Left renal pelvis (tissue), 4 donors: ENCODE measurements around the gene MSRB2. TPM values are rescaled to one million over a fixed set of nuclear protein-coding genes. Genes with fewer than 3 reads are reported as not detected.
"Not testable (repeated sequence)": the region's sequence is repeated elsewhere in the genome, so short reads cannot be mapped to it uniquely, and the experiment has no call there.

Experiments used
- DNase-seq, 4 donors: peaks; one replicate each; pipeline ENCODE4 v3.0.0-alpha.2; 2013; ENCODE audit warnings: low read depth in 4 of 4, low spot score in 3 of 4
- polyA plus RNA-seq, 4 donors: library from polyadenylated mRNA; unstranded; fragments of 120-200 nt; gene quantifications; one replicate each; pipeline ENCODE4 v1.2.1, GENCODE V29; 2013; ENCODE audit not compliant: insufficient read length in 4 of 4

Gene MSRB2
- polyA plus RNA-seq: 10 to 100 TPM; 34.4 to 47.6 (median 45.8) TPM

- peak; percentile 76 to 86 (median 82) for DNase-seq
Measured at GRCh38 chr10:23095404-23095965, at the start of gene MSRB2. MSRB2 (plus strand) TSS chr10:23095579; CDS start chr10:23095609, 30 bp downstream.

GRCh38 chr10:23046027-23046426 is 49.4 kb upstream of the MSRB2 start:
- DNase-seq: no peak

GRCh38 chr10:23047201-23048050 is 48.0 kb upstream of the MSRB2 start:
- no peak for DNase-seq

GRCh38 chr10:23048191-23048590 is 47.2 kb upstream of the MSRB2 start:
- DNase-seq: no peak

- no peak for DNase-seq
Measured at GRCh38 chr10:23051278-23051677, 44.1 kb upstream of the MSRB2 start.

GRCh38 chr10:23051855-23052331 is 43.5 kb upstream of the MSRB2 start:
- DNase-seq: no peak

- no peak for DNase-seq
Measured at GRCh38 chr10:23053036-23053435, 42.3 kb upstream of the MSRB2 start.

GRCh38 chr10:23055424-23056185 is 39.8 kb upstream of the MSRB2 start:
- no peak for DNase-seq

GRCh38 chr10:23056186-23056579 is 39.2 kb upstream of the MSRB2 start:
- no peak for DNase-seq

GRCh38 chr10:23058366-23058765 is 37.0 kb upstream of the MSRB2 start:
- no peak for DNase-seq

GRCh38 chr10:23060918-23061317 is 34.5 kb upstream of the MSRB2 start:
- no peak for DNase-seq

- DNase-seq: no peak
Measured at GRCh38 chr10:23063045-23063972, 32.1 kb upstream of the MSRB2 start.

- DNase-seq: no peak
Measured at GRCh38 chr10:23063973-23064812, 31.2 kb upstream of the MSRB2 start.

- DNase-seq: not testable (repeated sequence)
Measured at GRCh38 chr10:23064813-23065114, 30.6 kb upstream of the MSRB2 start.

- DNase-seq: no peak
Measured at GRCh38 chr10:23065181-23065948, 30.0 kb upstream of the MSRB2 start.

GRCh38 chr10:23067337-23067736 is 28.0 kb upstream of the MSRB2 start:
- no peak for DNase-seq

- peak in 1 of 4 donors; percentile 65 for DNase-seq
Measured at GRCh38 chr10:23067939-23068775, 27.2 kb upstream of the MSRB2 start.
